ENCODE results near the gene TBC1D12.
"Not testable (repeated sequence)": the region's sequence is repeated elsewhere in the genome, so short reads cannot be mapped to it uniquely, and the experiment has no call there.

The TBC1D12 gene

DNA sequence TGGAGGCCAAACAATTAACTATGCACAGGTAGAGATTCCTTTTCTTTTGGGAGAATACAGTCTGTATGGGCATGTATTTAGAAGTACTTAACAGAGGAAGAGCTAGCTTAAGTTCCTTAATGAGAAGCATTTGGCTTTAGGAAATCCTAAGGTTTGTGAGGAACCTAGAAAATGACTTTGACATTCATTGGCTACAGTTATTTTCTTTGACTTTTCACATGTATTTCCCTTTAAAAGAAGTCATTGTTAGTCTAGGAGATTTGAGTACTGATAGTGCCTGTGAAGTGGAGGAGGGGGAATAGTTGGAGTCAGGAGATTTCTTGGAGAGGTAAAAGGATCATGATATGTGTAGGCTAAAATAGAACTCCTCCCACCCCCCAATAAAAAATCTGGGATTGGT, 146.9 kb downstream of the TBC1D12 start:
- no peak for DNase-seq

GRCh38 chr10:94567714-94568307, 165.5 kb downstream of the TBC1D12 start:
- DNase-seq = not testable (repeated sequence)

DNA sequence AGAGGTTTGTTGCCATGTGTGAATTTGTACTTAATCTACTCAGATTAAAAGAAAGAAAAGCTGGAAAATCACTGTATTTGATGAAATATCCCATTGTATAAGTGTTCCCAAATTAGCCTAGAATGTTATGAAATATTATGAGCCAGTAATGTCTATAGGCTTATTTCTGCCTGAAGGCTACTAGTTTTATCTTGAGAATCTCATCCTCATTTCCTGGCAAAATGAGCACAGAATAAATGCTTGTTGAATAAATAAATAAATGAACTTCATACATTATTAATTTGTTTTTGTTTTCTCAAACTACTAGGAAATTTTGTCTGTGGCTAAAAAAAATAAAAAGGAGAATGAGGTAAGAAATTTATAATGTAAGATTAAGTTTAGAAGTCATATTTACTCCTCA, 168.7 kb downstream of the TBC1D12 start:
- no peak for DNase-seq

- no peak for DNase-seq
These were observed 169.2 kb downstream of the TBC1D12 start for GRCh38 chr10:94571528-94571927.

DNA sequence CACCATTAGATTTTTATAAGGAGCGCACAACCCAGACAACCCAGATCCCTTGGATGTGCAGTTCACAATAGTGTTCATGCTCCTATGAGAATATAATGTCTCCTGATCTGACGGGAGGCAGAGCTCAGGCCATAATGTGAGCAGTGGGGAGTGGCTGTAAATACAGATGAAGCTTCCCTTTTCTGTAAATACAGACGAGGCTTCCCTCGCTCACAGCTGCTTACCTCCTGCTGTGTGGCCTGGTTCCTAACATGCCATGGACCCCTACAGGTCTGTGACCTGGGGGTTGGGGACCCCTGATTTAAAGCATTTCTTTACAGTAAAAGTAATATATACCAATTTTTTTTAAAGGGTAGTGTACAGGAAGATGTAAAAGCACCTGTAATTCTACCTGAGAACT, 176.4 kb downstream of the TBC1D12 start:
- DNase-seq = no peak

GRCh38 chr10:94583124-94583523, 180.8 kb downstream of the TBC1D12 start:
- no peak for DNase-seq
